ENCODE data around the gene IL1B.
"Not testable (repeated sequence)": the region's sequence is repeated elsewhere in the genome, so short reads cannot be mapped to it uniquely, and the experiment has no call there.

The IL1B gene

GRCh38 chr2:112849956-112850355, 13.4 kb upstream of the IL1B start:
- no peak for DNase-seq (ENCODE audit: low read depth)

GRCh38 chr2:112848833-112849232, 12.3 kb upstream of the IL1B start:
- DNase-seq (ENCODE audit: low read depth): no peak

GRCh38 chr2:112846031-112846430, 9.5 kb upstream of the IL1B start:
- DNase-seq (ENCODE audit: low read depth): no peak

GRCh38 chr2:112843836-112844235, 7.3 kb upstream of the IL1B start:
- no peak for DNase-seq (ENCODE audit: low read depth)

- DNase-seq (ENCODE audit: low read depth): no peak
Observed at GRCh38 chr2:112843288-112843687, 6.7 kb upstream of the IL1B start.

GRCh38 chr2:112841295-112842044, 4.9 kb upstream of the IL1B start:
- DNase-seq (ENCODE audit: low read depth): no peak

GRCh38 chr2:112840068-112840445, 3.5 kb upstream of the IL1B start:
- no peak for DNase-seq (ENCODE audit: low read depth)

- no peak for DNase-seq (ENCODE audit: low read depth)
Observed at GRCh38 chr2:112839407-112840067, 3.0 kb upstream of the IL1B start.

GRCh38 chr2:112836163-112836560, 417 bp downstream of the IL1B start:
- no peak for DNase-seq (ENCODE audit: low read depth)

GRCh38 chr2:112835536-112836162, 930 bp downstream of the IL1B start:
- DNase-seq (ENCODE audit: low read depth): no peak

- DNase-seq (ENCODE audit: low read depth): no peak
Observed at GRCh38 chr2:112835061-112835501, 1.5 kb downstream of the IL1B start.

GRCh38 chr2:112834396-112835037, 2.1 kb downstream of the IL1B start:
- DNase-seq (ENCODE audit: low read depth): no peak

- no peak for DNase-seq (ENCODE audit: low read depth)
Observed at GRCh38 chr2:112833976-112834375, 2.6 kb downstream of the IL1B start.

GRCh38 chr2:112833639-112833931, 3.0 kb downstream of the IL1B start:
- DNase-seq (ENCODE audit: low read depth): not testable (repeated sequence)

- no peak for DNase-seq (ENCODE audit: low read depth)
Observed at GRCh38 chr2:112832841-112833638, 3.5 kb downstream of the IL1B start.

- DNase-seq (ENCODE audit: low read depth): no peak
Observed at GRCh38 chr2:112831946-112832840, 4.4 kb downstream of the IL1B start.

- no peak for DNase-seq (ENCODE audit: low read depth)
Observed at GRCh38 chr2:112831513-112831845, 5.1 kb downstream of the IL1B start.

GRCh38 chr2:112830682-112831512, 5.7 kb downstream of the IL1B start:
- DNase-seq (ENCODE audit: low read depth): no peak

GRCh38 chr2:112829961-112830681, 6.5 kb downstream of the IL1B start:
- DNase-seq (ENCODE audit: low read depth): no peak

Measured in activated T-cell treated with anti-CD3 and anti-CD28 coated beads for 1 hour (primary cell).